ENCODE data around the gene ATP1A1. TPM values are rescaled to one million over a fixed set of nuclear protein-coding genes. Genes with fewer than 3 reads are reported as not detected.

ATP1A1 gene
- total RNA-seq, 1 experiment from 2014 or later, result 484 TPM

GRCh38 chr1:116335850-116336624, 37.0 kb upstream of the ATP1A1 start:
- no peak overlapping the region for H3K27ac Mint-ChIP-seq (ENCODE audit: unreplicated experiment)
- no peaks in the 10 kb centered on the region for H3K36me3 Mint-ChIP-seq (ENCODE audit: insufficient read depth, unreplicated experiment)
- H3K9me3 Mint-ChIP-seq (ENCODE audit: low read depth, unreplicated experiment), result no peaks in the 10 kb centered on the region
- CTCF ChIA-PET, result no interaction called here
- H3K4me3 Mint-ChIP-seq (ENCODE audit: low read depth, unreplicated experiment), result no peak overlapping the region
- no peak for DNase-seq
- peaks cover 15% of the 10 kb centered on the region for H3K4me1 Mint-ChIP-seq (ENCODE audit: low read depth, unreplicated experiment)
- no peaks in the 10 kb centered on the region for H3K27me3 Mint-ChIP-seq (ENCODE audit: unreplicated experiment)
- intact Hi-C loops (cut with micrococcal nuclease; ENCODE audit: unreplicated experiment), result no loop called here
- BruUV-seq (replicated peaks), result no TSS peak
- TF ChIP-seq CTCF (IDR thresholded peaks at IDR 0.05; ENCODE audit: unreplicated experiment), result no peak

DNA sequence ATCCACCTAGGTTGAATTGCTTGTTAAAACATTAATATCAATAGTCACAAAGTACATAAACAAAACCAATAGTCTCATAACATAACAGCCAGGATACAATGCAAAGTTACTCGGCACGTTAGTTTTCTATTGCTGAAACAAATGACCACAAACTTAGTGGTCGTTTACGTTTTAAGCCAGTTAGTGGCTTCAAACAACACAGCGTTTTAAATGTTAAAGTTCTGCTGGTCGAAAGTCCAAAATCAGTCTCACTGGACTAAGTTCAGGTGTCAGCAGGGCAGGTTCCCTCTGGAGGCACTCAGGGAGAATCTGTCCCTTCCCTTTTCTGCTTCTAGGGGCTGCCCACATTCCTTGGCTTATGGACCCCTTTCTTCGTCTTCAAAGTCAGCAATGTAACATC, 35.6 kb upstream of the ATP1A1 start:
- Mint-ChIP-seq H3K9me3 (ENCODE audit: low read depth, unreplicated experiment) (no peaks in the 10 kb centered on the region), H3K4me3 (ENCODE audit: low read depth, unreplicated experiment) (no peak overlapping the region), H3K4me1 (ENCODE audit: low read depth, unreplicated experiment) (peaks cover 15% of the 10 kb centered on the region), H3K27me3 (ENCODE audit: unreplicated experiment) (no peaks in the 10 kb centered on the region), H3K36me3 (ENCODE audit: insufficient read depth, unreplicated experiment) (no peaks in the 10 kb centered on the region), H3K27ac (ENCODE audit: unreplicated experiment) (no peak overlapping the region)
- TF ChIP-seq CTCF (IDR thresholded peaks at IDR 0.05; ENCODE audit: unreplicated experiment), result no peak
- CTCF ChIA-PET, result no interaction called here
- intact Hi-C loops (cut with micrococcal nuclease; ENCODE audit: unreplicated experiment), result no loop called here
- no TSS peak for BruUV-seq (replicated peaks)
- DNase-seq, result no peak

- Mint-ChIP-seq H3K27ac (ENCODE audit: unreplicated experiment) (no peak overlapping the region), H3K36me3 (ENCODE audit: insufficient read depth, unreplicated experiment) (no peaks in the 10 kb centered on the region), H3K27me3 (ENCODE audit: unreplicated experiment) (no peaks in the 10 kb centered on the region), H3K9me3 (ENCODE audit: low read depth, unreplicated experiment) (no peaks in the 10 kb centered on the region), H3K4me1 (ENCODE audit: low read depth, unreplicated experiment) (peaks cover 15% of the 10 kb centered on the region), H3K4me3 (ENCODE audit: low read depth, unreplicated experiment) (no peak overlapping the region)
- CTCF ChIA-PET, result interaction anchor here (0.6 kb wide), 1 partner anchor 510 kb away, joined by 3 read pairs; no protein-coding TSS in a partner anchor
- TF ChIP-seq CTCF (IDR thresholded peaks at IDR 0.05; ENCODE audit: unreplicated experiment), result no peak
- no TSS peak for BruUV-seq (replicated peaks)
- DNase-seq, result no peak
- intact Hi-C loops (cut with micrococcal nuclease; ENCODE audit: unreplicated experiment), result no loop called here
Measured at GRCh38 chr1:116338400-116338799, 34.6 kb upstream of the ATP1A1 start.

DNA sequence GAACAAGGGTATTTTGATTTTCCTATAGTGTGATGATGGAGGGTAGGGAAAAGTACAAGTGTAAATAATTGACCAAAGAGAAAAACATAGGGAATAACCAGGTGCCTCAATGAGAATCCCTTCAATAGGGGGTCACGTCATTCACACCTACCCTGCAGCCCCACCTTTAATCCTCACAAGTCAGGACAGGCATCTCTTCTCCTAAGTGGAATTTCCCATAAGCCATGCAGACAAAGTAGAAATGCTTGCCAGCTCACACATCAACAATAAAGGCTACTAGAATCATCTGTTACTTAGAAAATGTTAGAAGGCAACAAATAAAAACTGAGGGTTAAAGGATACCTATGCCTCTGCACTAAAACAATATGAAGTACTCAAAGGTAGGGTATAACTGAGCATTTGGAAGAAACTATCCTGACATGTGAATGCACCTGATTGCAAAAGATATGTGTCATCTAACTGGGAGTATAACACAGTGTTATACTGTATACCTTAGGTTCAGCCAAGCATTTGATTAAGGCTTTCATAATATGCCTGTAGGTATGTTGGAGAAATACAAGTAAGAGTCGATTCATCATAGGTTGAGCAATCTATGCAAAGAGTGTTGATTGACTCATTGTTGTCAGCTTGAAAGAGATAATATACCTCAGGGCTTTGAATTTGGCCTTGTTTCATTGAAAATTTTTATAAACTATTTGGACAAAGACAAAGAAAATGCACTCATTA, 32.4 kb upstream of the ATP1A1 start:
- Mint-ChIP-seq H3K27me3 (ENCODE audit: unreplicated experiment) (no peaks in the 10 kb centered on the region), H3K27ac (ENCODE audit: unreplicated experiment) (no peak overlapping the region), H3K9me3 (ENCODE audit: low read depth, unreplicated experiment) (no peaks in the 10 kb centered on the region), H3K4me3 (ENCODE audit: low read depth, unreplicated experiment) (no peak overlapping the region), H3K4me1 (ENCODE audit: low read depth, unreplicated experiment) (no peaks in the 10 kb centered on the region), H3K36me3 (ENCODE audit: insufficient read depth, unreplicated experiment) (no peaks in the 10 kb centered on the region)
- CTCF ChIA-PET, result no interaction called here
- no peak for DNase-seq
- intact Hi-C loops (cut with micrococcal nuclease; ENCODE audit: unreplicated experiment), result no loop called here
- TF ChIP-seq CTCF (IDR thresholded peaks at IDR 0.05; ENCODE audit: unreplicated experiment), result no peak
- no TSS peak for BruUV-seq (replicated peaks)

All from Calu3 (cell line).